Measurements from ENCODE around the gene THAP2. TPM values are rescaled to one million over a fixed set of nuclear protein-coding genes. Genes with fewer than 3 reads are reported as not detected.

The THAP2 gene
- 4.8 to 5.9 TPM (median 5.2 TPM) in 3 replicates for total RNA-seq
- long read RNA-seq, full-length matches to known transcripts, result 11 of 13 reads
- long read RNA-seq, partial matches to known transcripts, result 1 of 13 reads
- long read RNA-seq, other reads (novel, unspliced or antisense), result 1 of 13 reads

DNA sequence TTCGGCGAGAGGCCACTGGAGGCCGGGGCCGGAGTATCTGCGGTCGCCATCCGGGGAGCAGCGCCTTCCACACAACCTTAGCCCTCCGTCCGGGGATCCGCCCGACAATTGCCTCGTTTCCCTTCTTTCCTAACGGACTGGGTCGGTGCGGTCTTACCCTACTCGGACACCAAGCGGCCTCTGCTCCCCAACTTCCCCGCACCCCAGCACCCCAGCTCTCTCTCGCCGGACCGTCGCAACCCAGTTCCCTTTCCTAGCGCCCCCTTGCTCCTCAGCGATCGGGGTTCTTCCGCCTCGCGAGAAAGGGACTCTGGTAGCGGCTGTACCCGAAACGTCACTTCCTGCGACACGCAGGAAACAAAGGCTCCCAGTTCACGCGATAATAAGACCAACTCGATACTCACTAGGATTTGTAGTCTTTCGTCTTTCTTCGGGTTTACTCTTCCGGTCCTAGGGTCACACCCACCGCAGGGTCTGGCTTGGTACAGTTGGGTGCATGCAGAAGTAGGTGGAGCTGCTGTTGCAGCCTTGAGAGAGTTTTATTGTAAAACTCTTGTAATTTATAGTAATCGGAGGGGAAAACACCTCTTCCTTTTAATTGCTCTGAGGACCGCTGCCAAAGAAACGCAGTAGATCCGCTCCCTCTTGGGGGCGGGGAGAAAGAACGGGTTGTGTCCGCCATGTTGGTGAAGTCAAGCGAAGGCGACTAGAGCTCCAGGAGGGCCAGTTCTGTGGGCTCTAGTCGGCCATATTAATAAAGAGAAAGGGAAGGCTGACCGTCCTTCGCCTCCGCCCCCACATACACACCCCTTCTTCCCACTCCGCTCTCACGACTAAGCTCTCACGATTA, at the start of gene THAP2, which contains the start of gene ZFC3H1:
TSS of gene THAP2 (plus strand) at position 741 of the 850 bp plus-strand sequence. CDS start 209 bp downstream, outside the sequence.
TSS of gene ZFC3H1 (minus strand) at position 288 of the 850 bp plus-strand sequence. CDS start at position 50, 238 bp downstream.
- H3K27me3 Mint-ChIP-seq (ENCODE audit: low read depth), result no peaks in the 10 kb centered on the region
- H3K9me3 Mint-ChIP-seq (ENCODE audit: low read depth), result no peaks in the 10 kb centered on the region
- H3K4me3 Mint-ChIP-seq (ENCODE audit: unreplicated experiment), result peak within 1 kb of the TSS; percentile 100
- peaks cover 13% of the 10 kb centered on the region for H3K36me3 Mint-ChIP-seq (ENCODE audit: low read depth)
- TF ChIP-seq, protein P1, sequence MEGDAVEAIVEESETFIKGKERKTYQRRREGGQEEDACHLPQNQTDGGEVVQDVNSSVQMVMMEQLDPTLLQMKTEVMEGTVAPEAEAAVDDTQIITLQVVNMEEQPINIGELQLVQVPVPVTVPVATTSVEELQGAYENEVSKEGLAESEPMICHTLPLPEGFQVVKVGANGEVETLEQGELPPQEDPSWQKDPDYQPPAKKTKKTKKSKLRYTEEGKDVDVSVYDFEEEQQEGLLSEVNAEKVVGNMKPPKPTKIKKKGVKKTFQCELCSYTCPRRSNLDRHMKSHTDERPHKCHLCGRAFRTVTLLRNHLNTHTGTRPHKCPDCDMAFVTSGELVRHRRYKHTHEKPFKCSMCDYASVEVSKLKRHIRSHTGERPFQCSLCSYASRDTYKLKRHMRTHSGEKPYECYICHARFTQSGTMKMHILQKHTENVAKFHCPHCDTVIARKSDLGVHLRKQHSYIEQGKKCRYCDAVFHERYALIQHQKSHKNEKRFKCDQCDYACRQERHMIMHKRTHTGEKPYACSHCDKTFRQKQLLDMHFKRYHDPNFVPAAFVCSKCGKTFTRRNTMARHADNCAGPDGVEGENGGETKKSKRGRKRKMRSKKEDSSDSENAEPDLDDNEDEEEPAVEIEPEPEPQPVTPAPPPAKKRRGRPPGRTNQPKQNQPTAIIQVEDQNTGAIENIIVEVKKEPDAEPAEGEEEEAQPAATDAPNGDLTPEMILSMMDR (IDR thresholded peaks at IDR 0.05), result peak; percentile 68
- H3K4me1 Mint-ChIP-seq (ENCODE audit: low read depth), result peaks cover 38% of the 10 kb centered on the region
- peak within 1 kb of the TSS; percentile 100 for H3K27ac Mint-ChIP-seq (ENCODE audit: unreplicated experiment)
- DNase-seq (ENCODE audit: low spot score), result peak; percentile 93

DNA sequence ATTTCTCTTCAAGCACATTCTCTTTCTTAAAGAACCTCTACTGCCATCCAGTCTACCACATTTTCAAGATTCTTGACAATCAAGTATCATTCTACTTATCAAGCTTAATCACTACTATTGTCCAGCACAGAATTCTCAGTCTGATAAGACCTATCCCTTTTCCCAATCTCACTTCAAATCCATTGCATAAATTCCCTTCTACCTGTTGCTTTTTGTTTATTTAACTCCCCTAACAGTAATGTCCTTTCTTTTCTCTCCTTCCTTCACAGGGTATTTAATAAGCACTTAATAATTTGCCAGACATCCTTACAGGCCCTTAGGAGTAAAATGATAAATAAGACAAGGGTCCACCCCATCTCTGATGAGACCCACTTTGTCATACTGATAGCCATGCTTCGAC, 42.2 kb upstream of the THAP2 start:
- H3K4me3 Mint-ChIP-seq (ENCODE audit: unreplicated experiment), result no peak overlapping the region
- TF ChIP-seq, protein P1 (IDR thresholded peaks at IDR 0.05), result no peak
- H3K27me3 Mint-ChIP-seq (ENCODE audit: low read depth), result no peaks in the 10 kb centered on the region
- H3K27ac Mint-ChIP-seq (ENCODE audit: unreplicated experiment), result no peak overlapping the region
- peaks cover 9% of the 10 kb centered on the region for H3K4me1 Mint-ChIP-seq (ENCODE audit: low read depth)
- DNase-seq (ENCODE audit: low spot score), result no peak
- H3K9me3 Mint-ChIP-seq (ENCODE audit: low read depth), result no peaks in the 10 kb centered on the region
- peaks cover 51% of the 10 kb centered on the region for H3K36me3 Mint-ChIP-seq (ENCODE audit: low read depth)

DNA sequence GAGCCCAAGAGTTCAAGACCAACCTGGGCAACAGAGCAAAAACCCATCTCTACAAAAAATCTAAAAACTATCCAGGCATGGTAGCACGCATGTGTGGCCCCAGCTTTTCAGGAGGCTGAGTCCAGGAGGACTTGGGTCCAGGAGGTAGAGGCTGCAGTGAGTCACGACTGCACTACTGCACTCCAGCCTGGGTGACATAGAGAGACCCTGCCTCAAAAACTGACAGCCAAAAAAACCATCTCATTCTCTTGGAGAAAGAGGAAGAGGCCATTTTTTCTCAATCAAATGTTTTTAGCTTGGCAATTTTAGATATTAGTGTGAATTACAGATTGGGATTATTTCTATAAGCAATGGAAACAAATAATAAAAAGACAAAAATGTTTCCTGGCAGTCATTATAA, 38.6 kb upstream of the THAP2 start:
- TF ChIP-seq, protein P1 (IDR thresholded peaks at IDR 0.05), result no peak
- no peak for DNase-seq (ENCODE audit: low spot score)
- H3K9me3 Mint-ChIP-seq (ENCODE audit: low read depth), result no peaks in the 10 kb centered on the region
- peaks cover 10% of the 10 kb centered on the region for H3K4me1 Mint-ChIP-seq (ENCODE audit: low read depth)
- no peak overlapping the region for H3K27ac Mint-ChIP-seq (ENCODE audit: unreplicated experiment)
- no peak overlapping the region for H3K4me3 Mint-ChIP-seq (ENCODE audit: unreplicated experiment)
- peaks cover 53% of the 10 kb centered on the region for H3K36me3 Mint-ChIP-seq (ENCODE audit: low read depth)
- H3K27me3 Mint-ChIP-seq (ENCODE audit: low read depth), result no peaks in the 10 kb centered on the region

DNA sequence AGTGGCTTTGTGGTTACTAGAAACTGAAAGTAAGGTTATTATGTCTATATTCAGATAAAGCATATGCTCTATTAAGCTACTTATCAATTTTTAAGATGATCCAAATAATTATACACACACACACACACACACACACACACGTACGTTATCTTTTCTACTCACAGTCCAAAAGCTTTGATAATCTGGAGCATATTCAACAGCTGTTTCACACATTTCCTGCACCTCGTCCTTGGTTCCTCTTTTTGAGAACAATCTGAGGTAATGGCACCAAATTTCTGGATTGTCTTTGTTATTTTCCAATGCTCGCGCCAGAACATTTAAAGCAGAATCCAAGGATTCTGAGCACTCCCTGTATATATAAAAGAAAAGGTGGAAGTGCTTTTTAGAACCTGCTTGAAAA, 38.0 kb upstream of the THAP2 start:
- Mint-ChIP-seq H3K4me3 (ENCODE audit: unreplicated experiment) (no peak overlapping the region), H3K27me3 (ENCODE audit: low read depth) (no peaks in the 10 kb centered on the region)
- TF ChIP-seq, protein P1 (IDR thresholded peaks at IDR 0.05), result no peak

DNA sequence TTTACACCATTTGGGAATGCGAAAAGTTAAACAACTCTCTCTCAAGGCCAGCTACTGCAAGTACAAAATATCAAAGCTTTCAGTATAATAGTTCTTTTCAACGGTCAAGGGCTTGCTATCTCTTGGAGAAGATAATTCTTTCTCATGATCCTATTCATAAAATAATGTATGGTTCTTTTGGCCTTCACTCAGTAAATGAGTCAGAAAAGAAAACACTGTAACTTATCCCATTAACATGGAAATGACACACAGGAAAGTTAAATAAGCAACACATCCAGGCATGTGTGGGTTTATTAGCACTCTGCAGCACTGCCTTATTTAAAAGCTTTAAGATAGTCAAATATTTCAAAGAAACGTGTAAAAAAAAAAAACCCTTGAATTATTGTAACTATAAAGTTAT, 37.3 kb upstream of the THAP2 start:
- Mint-ChIP-seq H3K27ac (ENCODE audit: unreplicated experiment) (peak overlapping the region; percentile 72), H3K4me3 (ENCODE audit: unreplicated experiment) (no peak overlapping the region), H3K4me1 (ENCODE audit: low read depth) (peaks cover 10% of the 10 kb centered on the region), H3K9me3 (ENCODE audit: low read depth) (no peaks in the 10 kb centered on the region), H3K36me3 (ENCODE audit: low read depth) (peaks cover 45% of the 10 kb centered on the region), H3K27me3 (ENCODE audit: low read depth) (no peaks in the 10 kb centered on the region)
- no peak for DNase-seq (ENCODE audit: low spot score)
- TF ChIP-seq, protein P1 (IDR thresholded peaks at IDR 0.05), result no peak

More for the DNA sequence above, 38.0 kb upstream of the THAP2 start:
- peak overlapping the region; percentile 72 for H3K27ac Mint-ChIP-seq (ENCODE audit: unreplicated experiment)
- DNase-seq (ENCODE audit: low spot score), result no peak
- H3K9me3 Mint-ChIP-seq (ENCODE audit: low read depth), result no peaks in the 10 kb centered on the region
- H3K36me3 Mint-ChIP-seq (ENCODE audit: low read depth), result peaks cover 50% of the 10 kb centered on the region
- H3K4me1 Mint-ChIP-seq (ENCODE audit: low read depth), result peaks cover 10% of the 10 kb centered on the region
